GM19452 (cell line): ENCODE measurements around the gene ENPP3.
"Not testable (repeated sequence)": the region's sequence is repeated elsewhere in the genome, so short reads cannot be mapped to it uniquely, and the experiment has no call there.

ENCODE experiments used
- ATAC-seq: cut with Tn5 transposase; IDR thresholded peaks from one replicate; pipeline ENCODE4 v1.9.1; 2021; ENCODE audit not compliant: unreplicated experiment

The ENPP3 gene

GRCh38 chr6:131733376-131734016 lies 96.4 kb downstream of the ENPP3 start:
- no peak for ATAC-seq

GRCh38 chr6:131736003-131736596 lies 99.0 kb downstream of the ENPP3 start:
- no peak for ATAC-seq

GRCh38 chr6:131736811-131737210 lies 99.7 kb downstream of the ENPP3 start:
- no peak for ATAC-seq

GRCh38 chr6:131739136-131739535 lies 102.0 kb downstream of the ENPP3 start:
- ATAC-seq: no peak

DNA sequence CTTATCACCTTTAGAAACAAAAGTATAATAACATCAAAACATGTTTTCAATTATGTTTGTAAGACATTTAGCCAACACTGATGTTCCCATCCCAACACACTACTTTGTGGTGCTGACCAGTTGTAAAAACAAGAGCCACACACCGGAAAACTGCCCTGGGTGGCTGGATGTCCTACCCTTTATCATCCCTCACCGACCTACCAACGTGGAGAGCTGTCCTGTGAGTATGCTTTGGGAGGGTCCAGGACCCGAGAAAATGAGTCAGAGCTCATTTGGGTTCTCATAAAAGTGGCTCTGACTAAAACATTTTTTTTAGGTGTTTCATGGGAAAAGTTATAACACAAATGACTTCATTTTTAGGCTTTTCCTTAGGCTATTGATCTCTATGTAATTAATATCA lies 103.1 kb downstream of the ENPP3 start:
- ATAC-seq: no peak

DNA sequence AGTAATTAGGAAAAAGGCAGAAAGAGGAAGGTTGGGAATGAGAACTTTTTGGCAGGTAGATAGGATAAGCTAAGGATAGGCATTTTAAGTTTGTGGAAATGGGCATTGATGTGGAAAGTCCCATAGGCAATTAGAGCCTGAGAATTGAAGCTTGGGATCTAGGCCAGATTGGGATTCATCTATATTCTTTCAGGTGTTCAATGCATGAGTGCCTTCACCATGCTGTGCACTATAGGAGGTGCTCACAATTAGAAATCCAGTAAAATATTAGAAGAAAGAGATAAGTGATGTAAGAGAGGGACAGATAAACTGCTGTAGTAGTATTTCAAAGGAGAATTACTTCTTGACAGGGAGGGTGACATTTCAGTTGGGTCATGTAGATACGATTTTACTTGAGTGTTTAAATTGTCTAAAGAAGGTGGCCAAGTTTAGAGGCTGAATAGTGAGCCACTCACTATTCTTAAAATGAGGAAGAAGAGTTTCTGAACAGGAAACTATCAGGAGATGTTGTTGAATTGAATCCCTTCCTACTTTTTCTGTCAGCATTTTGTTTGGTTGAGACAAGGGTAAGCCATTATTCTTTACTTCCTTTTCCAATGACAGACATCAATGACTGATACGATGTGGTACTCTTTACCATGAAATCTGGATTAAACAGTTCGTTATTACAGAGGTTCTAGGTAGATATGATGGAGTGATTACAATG lies 104.7 kb downstream of the ENPP3 start:
- no peak for ATAC-seq

DNA sequence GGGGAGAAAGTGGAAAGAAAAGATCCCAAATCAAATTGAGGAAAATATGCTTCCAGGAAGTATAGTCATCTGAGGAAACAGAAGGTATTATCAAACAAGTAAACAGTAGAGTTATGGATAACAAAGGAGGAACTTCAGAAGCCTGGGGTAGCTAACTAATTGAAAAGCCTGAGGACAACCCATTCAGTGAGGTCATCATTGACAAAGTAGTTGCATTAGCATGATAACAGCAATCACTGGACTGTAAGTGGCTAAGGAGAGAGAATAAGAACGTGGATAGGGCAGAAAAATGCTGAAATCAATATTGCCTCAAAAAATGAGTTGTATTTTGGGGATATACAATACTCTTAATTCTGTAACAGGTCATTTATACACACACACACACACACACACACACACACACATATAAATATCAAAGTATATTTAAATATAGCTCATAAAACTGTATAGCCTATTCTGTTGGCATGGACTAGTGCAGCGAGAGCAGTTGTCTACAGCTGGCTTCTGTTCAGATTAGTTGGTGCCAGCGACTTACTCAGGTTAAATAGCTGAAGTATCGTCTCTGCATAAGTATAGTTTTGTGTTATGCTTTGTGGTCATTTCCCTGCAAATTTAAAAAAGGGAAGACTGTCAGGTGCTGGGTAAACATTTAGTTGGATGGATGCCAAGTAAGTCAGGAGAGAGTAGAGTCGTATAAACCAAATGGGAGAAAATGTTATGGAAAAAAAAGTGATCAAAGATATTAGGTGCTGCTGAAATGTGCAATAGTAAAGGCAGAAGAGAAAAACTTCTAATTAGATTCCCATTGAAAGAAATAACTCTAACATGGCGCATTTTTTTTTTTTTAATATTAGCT lies 107.6 kb downstream of the ENPP3 start:
- ATAC-seq: no peak

GRCh38 chr6:131745476-131745875 lies 108.4 kb downstream of the ENPP3 start:
- no peak for ATAC-seq

GRCh38 chr6:131747821-131748353 lies 110.8 kb downstream of the ENPP3 start:
- no peak for ATAC-seq

DNA sequence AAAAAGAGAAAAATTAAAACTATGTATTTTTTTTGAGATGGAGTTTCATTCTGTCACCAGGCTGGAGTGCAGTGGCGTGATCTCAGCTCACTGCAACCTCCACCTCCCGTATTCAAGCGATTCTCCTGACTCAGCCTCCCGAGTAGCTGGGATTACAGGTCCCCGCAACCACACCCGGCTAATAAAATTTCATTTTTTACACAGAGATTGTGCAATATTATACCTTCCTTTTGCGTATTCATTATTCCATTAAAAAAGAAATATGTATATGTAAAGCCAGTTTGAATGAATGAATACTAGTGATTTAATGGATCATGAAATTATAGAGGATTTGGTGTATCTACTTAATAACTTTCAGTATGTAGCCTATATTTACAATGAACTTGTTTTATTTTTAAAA lies 111.9 kb downstream of the ENPP3 start:
- ATAC-seq: no peak

GRCh38 chr6:131751012-131751715 lies 114.1 kb downstream of the ENPP3 start:
- ATAC-seq: not testable (repeated sequence)

DNA sequence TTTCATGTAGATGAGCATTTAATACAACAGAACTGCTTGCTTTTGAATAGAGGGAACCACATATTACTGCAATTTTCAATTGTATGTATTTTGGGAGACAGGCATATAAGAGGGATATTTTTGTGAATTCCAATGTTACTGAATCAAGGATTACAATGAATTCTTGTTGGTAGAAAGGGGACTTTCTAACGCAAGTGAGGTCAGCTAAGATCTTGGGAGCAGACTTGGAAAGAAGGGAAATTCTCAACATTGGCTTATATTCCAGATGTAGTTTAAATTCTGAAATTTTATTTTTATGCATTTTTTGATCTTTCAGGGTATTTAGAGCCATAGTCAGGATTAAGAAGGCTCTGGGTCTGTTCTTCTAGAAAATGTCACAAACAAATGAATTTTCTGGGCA lies 117.0 kb downstream of the ENPP3 start:
- no peak for ATAC-seq

- ATAC-seq: no peak
These were observed 117.8 kb downstream of the ENPP3 start for GRCh38 chr6:131754715-131755567.

DNA sequence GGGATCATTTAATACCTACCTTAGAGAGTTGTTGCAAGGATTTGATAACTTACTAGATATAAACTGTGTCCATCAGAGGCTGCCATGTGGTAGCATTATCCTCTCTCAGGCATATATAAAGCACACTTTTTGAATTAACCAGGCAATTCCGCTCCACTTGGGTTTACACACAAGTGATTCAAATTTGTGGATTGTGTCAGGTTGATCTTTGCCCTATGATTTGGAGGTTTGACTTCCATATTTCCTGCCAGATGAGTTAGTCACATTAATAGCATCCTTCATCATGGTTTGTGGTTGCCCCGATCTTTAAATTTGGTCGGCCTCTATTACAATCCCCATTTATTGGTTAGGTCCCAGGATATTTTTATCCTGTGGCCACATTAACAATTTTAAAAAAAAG lies 118.5 kb downstream of the ENPP3 start:
- no peak for ATAC-seq

DNA sequence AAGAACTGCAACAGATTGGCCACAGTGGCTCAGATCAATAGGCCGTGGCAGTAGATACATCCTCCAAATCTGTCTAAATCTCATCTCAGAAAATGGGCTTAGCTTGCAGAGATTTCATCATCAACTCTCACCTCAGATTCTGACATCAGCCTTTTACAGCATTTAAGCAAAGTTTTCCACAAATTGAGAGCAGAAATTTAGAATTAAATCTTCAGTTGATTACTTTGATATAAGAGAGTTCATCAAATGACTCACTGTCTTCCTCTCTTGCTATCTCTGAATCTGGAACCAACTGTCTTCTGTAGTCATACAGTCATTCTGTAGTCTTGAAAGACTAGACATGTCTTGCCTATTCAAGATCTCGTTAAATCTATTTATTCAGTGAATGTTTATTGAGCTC lies 118.9 kb downstream of the ENPP3 start:
- ATAC-seq: no peak

GRCh38 chr6:131758920-131759319 lies 121.8 kb downstream of the ENPP3 start:
- no peak for ATAC-seq

GRCh38 chr6:131761060-131761761 lies 124.1 kb downstream of the ENPP3 start:
- ATAC-seq: no peak

GRCh38 chr6:131761762-131762067 lies 124.6 kb downstream of the ENPP3 start:
- ATAC-seq: no peak

DNA sequence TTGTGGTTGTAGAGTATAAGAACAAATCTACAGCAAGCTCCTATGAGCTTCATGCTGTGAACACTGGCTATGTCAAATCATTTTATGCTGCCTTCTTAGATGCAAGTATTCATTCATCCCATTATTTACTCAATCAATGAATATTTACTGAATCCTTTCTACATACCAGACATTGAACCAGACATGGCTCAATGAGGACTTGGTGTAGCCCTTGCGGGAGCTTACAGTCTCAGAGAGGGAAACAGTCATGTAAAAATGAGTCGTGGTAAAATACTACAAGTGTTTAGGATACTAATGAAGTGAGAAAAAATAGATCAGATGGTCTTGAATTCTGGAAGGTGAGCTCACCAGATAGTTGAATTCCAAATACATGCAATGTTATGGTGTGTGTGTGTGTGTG lies 125.9 kb downstream of the ENPP3 start:
- ATAC-seq: no peak
